Measurements from ENCODE around the gene CD96.
"Not testable (repeated sequence)": the region's sequence is repeated elsewhere in the genome, so short reads cannot be mapped to it uniquely, and the experiment has no call there.

CD96 gene

DNA sequence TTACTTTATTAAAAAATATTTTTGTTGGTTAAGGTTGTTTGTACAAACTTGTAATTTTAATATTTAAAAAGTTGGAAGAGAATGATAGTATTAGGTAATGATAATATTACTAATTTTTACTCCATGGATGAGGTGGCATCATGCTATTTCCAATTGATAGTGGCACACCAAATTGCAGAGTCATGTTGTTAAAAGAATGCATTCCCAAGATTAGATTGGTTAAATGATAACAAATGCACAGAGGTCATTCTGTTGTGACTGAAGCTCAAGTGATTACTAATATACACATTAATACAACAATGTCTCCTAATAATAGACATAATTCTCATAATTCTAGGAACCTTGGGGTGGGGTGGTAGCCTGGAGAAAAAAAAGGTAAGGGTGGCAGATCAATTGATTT lies 126.3 kb downstream of the CD96 start:
- Histone ChIP-seq H3K4me3 (replicated peaks; ENCODE audit: insufficient read depth, low read length) (no peak overlapping the region), H3K27ac (replicated peaks) (no peak overlapping the region; the same call in 1 of the 2 replicates), H3K27me3 (ENCODE audit: insufficient read depth, poor library complexity, severe bottlenecking) (no peaks in the 10 kb centered on the region)
- TF ChIP-seq, protein P1, sequence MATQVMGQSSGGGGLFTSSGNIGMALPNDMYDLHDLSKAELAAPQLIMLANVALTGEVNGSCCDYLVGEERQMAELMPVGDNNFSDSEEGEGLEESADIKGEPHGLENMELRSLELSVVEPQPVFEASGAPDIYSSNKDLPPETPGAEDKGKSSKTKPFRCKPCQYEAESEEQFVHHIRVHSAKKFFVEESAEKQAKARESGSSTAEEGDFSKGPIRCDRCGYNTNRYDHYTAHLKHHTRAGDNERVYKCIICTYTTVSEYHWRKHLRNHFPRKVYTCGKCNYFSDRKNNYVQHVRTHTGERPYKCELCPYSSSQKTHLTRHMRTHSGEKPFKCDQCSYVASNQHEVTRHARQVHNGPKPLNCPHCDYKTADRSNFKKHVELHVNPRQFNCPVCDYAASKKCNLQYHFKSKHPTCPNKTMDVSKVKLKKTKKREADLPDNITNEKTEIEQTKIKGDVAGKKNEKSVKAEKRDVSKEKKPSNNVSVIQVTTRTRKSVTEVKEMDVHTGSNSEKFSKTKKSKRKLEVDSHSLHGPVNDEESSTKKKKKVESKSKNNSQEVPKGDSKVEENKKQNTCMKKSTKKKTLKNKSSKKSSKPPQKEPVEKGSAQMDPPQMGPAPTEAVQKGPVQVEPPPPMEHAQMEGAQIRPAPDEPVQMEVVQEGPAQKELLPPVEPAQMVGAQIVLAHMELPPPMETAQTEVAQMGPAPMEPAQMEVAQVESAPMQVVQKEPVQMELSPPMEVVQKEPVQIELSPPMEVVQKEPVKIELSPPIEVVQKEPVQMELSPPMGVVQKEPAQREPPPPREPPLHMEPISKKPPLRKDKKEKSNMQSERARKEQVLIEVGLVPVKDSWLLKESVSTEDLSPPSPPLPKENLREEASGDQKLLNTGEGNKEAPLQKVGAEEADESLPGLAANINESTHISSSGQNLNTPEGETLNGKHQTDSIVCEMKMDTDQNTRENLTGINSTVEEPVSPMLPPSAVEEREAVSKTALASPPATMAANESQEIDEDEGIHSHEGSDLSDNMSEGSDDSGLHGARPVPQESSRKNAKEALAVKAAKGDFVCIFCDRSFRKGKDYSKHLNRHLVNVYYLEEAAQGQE (IDR thresholded peaks at IDR 0.05; ENCODE audit: insufficient replicate concordance, low read depth): no peak
- TF ChIP-seq POLR2AphosphoS5 (IDR thresholded peaks at IDR 0.05; ENCODE audit: low read depth): no peak
- TF ChIP-seq SPI1 (IDR thresholded peaks at IDR 0.05; ENCODE audit: borderline replicate concordance, low read depth): no peak
- TF ChIP-seq, protein P2, sequence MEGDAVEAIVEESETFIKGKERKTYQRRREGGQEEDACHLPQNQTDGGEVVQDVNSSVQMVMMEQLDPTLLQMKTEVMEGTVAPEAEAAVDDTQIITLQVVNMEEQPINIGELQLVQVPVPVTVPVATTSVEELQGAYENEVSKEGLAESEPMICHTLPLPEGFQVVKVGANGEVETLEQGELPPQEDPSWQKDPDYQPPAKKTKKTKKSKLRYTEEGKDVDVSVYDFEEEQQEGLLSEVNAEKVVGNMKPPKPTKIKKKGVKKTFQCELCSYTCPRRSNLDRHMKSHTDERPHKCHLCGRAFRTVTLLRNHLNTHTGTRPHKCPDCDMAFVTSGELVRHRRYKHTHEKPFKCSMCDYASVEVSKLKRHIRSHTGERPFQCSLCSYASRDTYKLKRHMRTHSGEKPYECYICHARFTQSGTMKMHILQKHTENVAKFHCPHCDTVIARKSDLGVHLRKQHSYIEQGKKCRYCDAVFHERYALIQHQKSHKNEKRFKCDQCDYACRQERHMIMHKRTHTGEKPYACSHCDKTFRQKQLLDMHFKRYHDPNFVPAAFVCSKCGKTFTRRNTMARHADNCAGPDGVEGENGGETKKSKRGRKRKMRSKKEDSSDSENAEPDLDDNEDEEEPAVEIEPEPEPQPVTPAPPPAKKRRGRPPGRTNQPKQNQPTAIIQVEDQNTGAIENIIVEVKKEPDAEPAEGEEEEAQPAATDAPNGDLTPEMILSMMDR (IDR thresholded peaks at IDR 0.05; ENCODE audit: insufficient read depth, low read length): no peak
- no peak for TF ChIP-seq GABPA (IDR thresholded peaks at IDR 0.05; ENCODE audit: low read depth)
- no peak for DNase-seq (ENCODE audit: low read depth in 1 of 2, low spot score in 1 of 2)

GRCh38 chr3:111668888-111669488 lies 127.0 kb downstream of the CD96 start:
- DNase-seq (ENCODE audit: low read depth in 1 of 2, low spot score in 1 of 2): peak; percentile 30 to 31

GRCh38 chr3:111669926-111670630 lies 128.1 kb downstream of the CD96 start:
- TF ChIP-seq, protein P1 (IDR thresholded peaks at IDR 0.05; ENCODE audit: insufficient replicate concordance, low read depth): no peak
- TF ChIP-seq POLR2AphosphoS5 (IDR thresholded peaks at IDR 0.05; ENCODE audit: low read depth) (no peak), GABPA (IDR thresholded peaks at IDR 0.05; ENCODE audit: low read depth) (no peak), SPI1 (IDR thresholded peaks at IDR 0.05; ENCODE audit: borderline replicate concordance, low read depth) (no peak)
- TF ChIP-seq, protein P2 (IDR thresholded peaks at IDR 0.05; ENCODE audit: insufficient read depth, low read length): no peak
- DNase-seq (ENCODE audit: low read depth in 1 of 2, low spot score in 1 of 2): no peak
- H3K4me3 ChIP-seq (replicated peaks; ENCODE audit: insufficient read depth, low read length): no peak overlapping the region

More at GRCh38 chr3:111668888-111669488, 127.0 kb downstream of the CD96 start:
- TF ChIP-seq, protein P2 (IDR thresholded peaks at IDR 0.05; ENCODE audit: insufficient read depth, low read length): peak; percentile 54
- TF ChIP-seq GABPA (IDR thresholded peaks at IDR 0.05; ENCODE audit: low read depth) (no peak), SPI1 (IDR thresholded peaks at IDR 0.05; ENCODE audit: borderline replicate concordance, low read depth) (no peak), POLR2AphosphoS5 (IDR thresholded peaks at IDR 0.05; ENCODE audit: low read depth) (no peak)
- TF ChIP-seq, protein P1 (IDR thresholded peaks at IDR 0.05; ENCODE audit: insufficient replicate concordance, low read depth): no peak
- Histone ChIP-seq H3K27me3 (ENCODE audit: insufficient read depth, poor library complexity, severe bottlenecking) (no peaks in the 10 kb centered on the region), H3K27ac (replicated peaks) (no peak overlapping the region), H3K4me3 (replicated peaks; ENCODE audit: insufficient read depth, low read length) (no peak overlapping the region)

GRCh38 chr3:111672461-111672860 lies 130.5 kb downstream of the CD96 start:
- H3K4me3 ChIP-seq (replicated peaks; ENCODE audit: insufficient read depth, low read length); H3K27ac ChIP-seq (replicated peaks): not testable (repeated sequence)

More at GRCh38 chr3:111669926-111670630, 128.1 kb downstream of the CD96 start:
- Histone ChIP-seq H3K27me3 (ENCODE audit: insufficient read depth, poor library complexity, severe bottlenecking) (no peaks in the 10 kb centered on the region), H3K27ac (replicated peaks) (no peak overlapping the region)

More at GRCh38 chr3:111672461-111672860, 130.5 kb downstream of the CD96 start:
- DNase-seq (ENCODE audit: low read depth in 1 of 2, low spot score in 1 of 2); H3K27me3 ChIP-seq (ENCODE audit: insufficient read depth, poor library complexity, severe bottlenecking): not testable (repeated sequence)

All from HL-60 (cell line).